ENCODE measurements around the gene TUBGCP3. TPM values are rescaled to one million over a fixed set of nuclear protein-coding genes. Genes with fewer than 3 reads are reported as not detected.
A peak's percentile ranks its signal among the peaks of the same experiment; 100 is the strongest.

The TUBGCP3 gene
- total and polyA plus RNA-seq, 4 donors = 6.7 to 31.0 (median 17.3) TPM

GRCh38 chr13:112479389-112479788 is 108.6 kb downstream of the TUBGCP3 start:
- Histone ChIP-seq H3K27ac (ENCODE audit: low read depth in 1 of 2, low read length in 2 of 2) (no peak overlapping the region), H3K36me3 (ENCODE audit: control insufficient read depth in 4 of 4, insufficient read depth in 3 of 4, low read depth in 1 of 4, low read length in 3 of 4) (peaks cover 0 to 3% (median under 1%) of the 10 kb centered on the region in 4 donors), H3K27me3 (ENCODE audit: control insufficient read depth in 4 of 4, insufficient read depth in 4 of 4, low read length in 3 of 4) (no peaks in the 10 kb centered on the region), H3K9me3 (ENCODE audit: control insufficient read depth in 4 of 4, low read length in 3 of 4) (no peaks in the 10 kb centered on the region), H3K4me1 (ENCODE audit: control insufficient read depth in 4 of 4, insufficient read depth in 4 of 4, low read length in 3 of 4) (peaks cover 2 to 21% (median 12%) of the 10 kb centered on the region in 4 donors), H3K9ac (ENCODE audit: low read depth in 1 of 2, low read length in 2 of 2) (no peak overlapping the region), H3K4me3 (ENCODE audit: low read depth in 1 of 3, low read length in 3 of 3) (no peak overlapping the region)
- TF ChIP-seq HNF4G (IDR thresholded peaks at IDR 0.05) (no peak), RXRA (IDR thresholded peaks at IDR 0.05) (no peak), JUND (IDR thresholded peaks at IDR 0.05) (no peak), EGR1 (IDR thresholded peaks at IDR 0.05; ENCODE audit: low read depth in 2 of 2) (no peak), TAF1 (conservative IDR thresholded peaks at IDR 0.05) (no peak), MAX (IDR thresholded peaks at IDR 0.05) (no peak), ATF3 (IDR thresholded peaks at IDR 0.05) (no peak), RAD21 (IDR thresholded peaks at IDR 0.05) (no peak), FOXA2 (IDR thresholded peaks at IDR 0.05) (no peak), ZBTB33 (IDR thresholded peaks at IDR 0.05) (no peak), HNF4A (conservative IDR thresholded peaks at IDR 0.05) (no peak)
- 95% methylated on average over 7 of the region's 7 CpGs for WGBS
- no peak for DNase-seq (ENCODE audit: low spot score)

DNA sequence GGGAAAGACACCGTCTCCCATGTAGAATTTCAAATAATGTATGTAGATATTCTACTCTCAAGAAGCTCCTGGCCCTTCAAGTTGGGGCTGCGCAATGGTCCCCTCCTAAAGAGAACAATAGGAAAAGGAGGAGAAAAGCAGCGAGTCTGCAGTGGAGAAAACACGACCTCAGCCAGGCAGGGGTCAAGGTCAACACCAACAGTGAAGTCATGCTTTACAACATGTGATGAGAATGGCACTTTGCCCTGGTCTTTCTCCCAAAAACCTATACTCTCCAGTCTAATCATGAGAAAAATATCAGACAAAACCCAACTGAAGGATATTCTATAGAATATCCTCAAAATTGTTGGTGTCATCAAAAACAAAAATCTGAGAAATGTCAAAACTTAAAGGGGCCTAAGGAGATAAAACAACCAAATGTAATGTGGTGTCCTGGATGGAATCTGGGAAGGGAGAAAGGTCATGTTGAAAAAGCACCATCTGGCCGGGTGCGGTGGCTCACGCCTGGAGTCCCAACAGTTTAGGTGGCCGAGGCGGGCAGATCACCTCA is 110.8 kb downstream of the TUBGCP3 start:
- 54% methylated on average over 9 of the region's 9 CpGs for WGBS
- no peak overlapping the region for H3K9ac ChIP-seq (ENCODE audit: low read depth in 1 of 2, low read length in 2 of 2)
- no peak for TF ChIP-seq JUND (IDR thresholded peaks at IDR 0.05)
- peak in 1 of 2 donors; percentile 64 for TF ChIP-seq RXRA (IDR thresholded peaks at IDR 0.05)
- no peak for TF ChIP-seq RAD21 (IDR thresholded peaks at IDR 0.05)
- peak; percentile 21 to 57 for TF ChIP-seq HNF4A (conservative IDR thresholded peaks at IDR 0.05)
- no peak for TF ChIP-seq EGR1 (IDR thresholded peaks at IDR 0.05; ENCODE audit: low read depth in 2 of 2)
- TF ChIP-seq, protein P1, sequence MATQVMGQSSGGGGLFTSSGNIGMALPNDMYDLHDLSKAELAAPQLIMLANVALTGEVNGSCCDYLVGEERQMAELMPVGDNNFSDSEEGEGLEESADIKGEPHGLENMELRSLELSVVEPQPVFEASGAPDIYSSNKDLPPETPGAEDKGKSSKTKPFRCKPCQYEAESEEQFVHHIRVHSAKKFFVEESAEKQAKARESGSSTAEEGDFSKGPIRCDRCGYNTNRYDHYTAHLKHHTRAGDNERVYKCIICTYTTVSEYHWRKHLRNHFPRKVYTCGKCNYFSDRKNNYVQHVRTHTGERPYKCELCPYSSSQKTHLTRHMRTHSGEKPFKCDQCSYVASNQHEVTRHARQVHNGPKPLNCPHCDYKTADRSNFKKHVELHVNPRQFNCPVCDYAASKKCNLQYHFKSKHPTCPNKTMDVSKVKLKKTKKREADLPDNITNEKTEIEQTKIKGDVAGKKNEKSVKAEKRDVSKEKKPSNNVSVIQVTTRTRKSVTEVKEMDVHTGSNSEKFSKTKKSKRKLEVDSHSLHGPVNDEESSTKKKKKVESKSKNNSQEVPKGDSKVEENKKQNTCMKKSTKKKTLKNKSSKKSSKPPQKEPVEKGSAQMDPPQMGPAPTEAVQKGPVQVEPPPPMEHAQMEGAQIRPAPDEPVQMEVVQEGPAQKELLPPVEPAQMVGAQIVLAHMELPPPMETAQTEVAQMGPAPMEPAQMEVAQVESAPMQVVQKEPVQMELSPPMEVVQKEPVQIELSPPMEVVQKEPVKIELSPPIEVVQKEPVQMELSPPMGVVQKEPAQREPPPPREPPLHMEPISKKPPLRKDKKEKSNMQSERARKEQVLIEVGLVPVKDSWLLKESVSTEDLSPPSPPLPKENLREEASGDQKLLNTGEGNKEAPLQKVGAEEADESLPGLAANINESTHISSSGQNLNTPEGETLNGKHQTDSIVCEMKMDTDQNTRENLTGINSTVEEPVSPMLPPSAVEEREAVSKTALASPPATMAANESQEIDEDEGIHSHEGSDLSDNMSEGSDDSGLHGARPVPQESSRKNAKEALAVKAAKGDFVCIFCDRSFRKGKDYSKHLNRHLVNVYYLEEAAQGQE (IDR thresholded peaks at IDR 0.05) = no peak
- TF ChIP-seq NR2F2 (IDR thresholded peaks at IDR 0.05) = peak; percentile 17
- no peak for TF ChIP-seq ATF3 (IDR thresholded peaks at IDR 0.05)
- no peaks in the 10 kb centered on the region for H3K9me3 ChIP-seq (ENCODE audit: control insufficient read depth in 4 of 4, low read length in 3 of 4)
- no peaks in the 10 kb centered on the region for H3K36me3 ChIP-seq (ENCODE audit: control insufficient read depth in 4 of 4, insufficient read depth in 3 of 4, low read depth in 1 of 4, low read length in 3 of 4)
- H3K27ac ChIP-seq (ENCODE audit: low read depth in 1 of 2, low read length in 2 of 2) = peak overlapping the region; percentile 57 to 61
- no peak overlapping the region for H3K4me3 ChIP-seq (ENCODE audit: low read depth in 1 of 3, low read length in 3 of 3)
- no peak for DNase-seq (ENCODE audit: low spot score)
- H3K4me1 ChIP-seq (ENCODE audit: control insufficient read depth in 4 of 4, insufficient read depth in 4 of 4, low read length in 3 of 4) = peaks cover 2 to 21% (median 12%) of the 10 kb centered on the region in 4 donors
- H3K27me3 ChIP-seq (ENCODE audit: control insufficient read depth in 4 of 4, insufficient read depth in 4 of 4, low read length in 3 of 4) = no peaks in the 10 kb centered on the region
